ENCODE results near the gene HMGCL.

DNA sequence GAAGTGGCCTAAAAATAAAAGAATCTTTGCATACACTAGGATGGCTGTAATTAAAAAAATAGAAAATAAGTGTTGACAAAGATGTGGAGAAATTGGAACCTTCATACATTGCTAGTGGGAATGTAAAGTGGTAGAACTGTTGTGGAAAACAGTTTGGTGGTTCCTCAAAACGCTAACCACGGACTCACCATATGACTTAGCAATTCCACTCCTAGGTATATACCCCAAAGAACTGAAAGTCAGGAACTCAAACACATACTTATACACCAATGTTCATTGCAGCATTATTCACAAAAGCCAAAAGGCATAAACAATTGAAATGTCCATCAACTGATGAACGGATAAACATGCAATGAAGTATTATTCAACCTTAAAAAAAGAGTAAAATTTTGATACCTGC lies 10.8 kb upstream of the HMGCL start:
- no peak for TF ChIP-seq CTCF (IDR thresholded peaks at IDR 0.05)
- no peak for TF ChIP-seq POLR2A (IDR thresholded peaks at IDR 0.05)
